ENCODE data around the gene GMDS. TPM values are rescaled to one million over a fixed set of nuclear protein-coding genes. Genes with fewer than 3 reads are reported as not detected.

Gene GMDS
- total RNA-seq, 3 donors from 2014 or later (not counting 1 experiment from before 2014, with no cell fraction given), result 23.6 to 31.0 (median 26.4) TPM

DNA sequence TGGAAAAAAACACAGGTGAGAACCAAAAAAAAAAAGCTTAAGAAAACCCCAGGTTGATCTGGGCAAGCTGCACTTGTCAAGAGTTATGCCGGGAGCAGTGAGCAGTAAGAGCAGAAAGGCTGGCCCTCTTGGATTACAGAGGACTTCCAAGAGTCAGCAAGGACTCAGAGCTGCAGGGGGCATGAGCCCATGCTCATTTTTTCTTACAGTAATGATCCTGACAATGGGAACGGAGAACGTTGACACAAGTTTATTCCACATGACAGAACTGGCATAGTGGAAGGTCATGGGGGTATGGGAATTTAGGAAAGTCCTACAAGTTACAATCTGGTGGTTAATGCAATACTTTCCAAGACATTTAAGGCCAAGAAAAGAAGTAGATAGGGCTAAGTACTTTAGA lies 256.6 kb downstream of the GMDS start:
- DNase-seq, result no peak
- H3K9me3 Mint-ChIP-seq, result peaks cover 0 to 1% of the 10 kb centered on the region in 2 donors
- Histone ChIP-seq H3K4me1 (ENCODE audit: control insufficient read depth, insufficient read depth, low read length) (no peaks in the 10 kb centered on the region), H3K27me3 (ENCODE audit: control insufficient read depth, insufficient read depth, low read length) (no peaks in the 10 kb centered on the region), H3K9me3 (ENCODE audit: control insufficient read depth, insufficient read depth, low read length) (no peaks in the 10 kb centered on the region), H3K36me3 (ENCODE audit: control insufficient read depth, insufficient read depth, low read length) (no peaks in the 10 kb centered on the region), H3K27ac (ENCODE audit: low read length) (no peak overlapping the region), H3K4me3 (ENCODE audit: low read length) (no peak overlapping the region)
- no peak overlapping the region for H3K27ac Mint-ChIP-seq
- no peaks in the 10 kb centered on the region for H3K27me3 Mint-ChIP-seq (ENCODE audit: low read depth in 2 of 2)
- H3K4me3 Mint-ChIP-seq, result no peak overlapping the region
- WGBS (ENCODE audit: insufficient coverage), result 98% methylated on average over 3 of the region's 3 CpGs
- intact Hi-C loops (cut with micrococcal nuclease), result no loop called here
- TF ChIP-seq, protein P1, sequence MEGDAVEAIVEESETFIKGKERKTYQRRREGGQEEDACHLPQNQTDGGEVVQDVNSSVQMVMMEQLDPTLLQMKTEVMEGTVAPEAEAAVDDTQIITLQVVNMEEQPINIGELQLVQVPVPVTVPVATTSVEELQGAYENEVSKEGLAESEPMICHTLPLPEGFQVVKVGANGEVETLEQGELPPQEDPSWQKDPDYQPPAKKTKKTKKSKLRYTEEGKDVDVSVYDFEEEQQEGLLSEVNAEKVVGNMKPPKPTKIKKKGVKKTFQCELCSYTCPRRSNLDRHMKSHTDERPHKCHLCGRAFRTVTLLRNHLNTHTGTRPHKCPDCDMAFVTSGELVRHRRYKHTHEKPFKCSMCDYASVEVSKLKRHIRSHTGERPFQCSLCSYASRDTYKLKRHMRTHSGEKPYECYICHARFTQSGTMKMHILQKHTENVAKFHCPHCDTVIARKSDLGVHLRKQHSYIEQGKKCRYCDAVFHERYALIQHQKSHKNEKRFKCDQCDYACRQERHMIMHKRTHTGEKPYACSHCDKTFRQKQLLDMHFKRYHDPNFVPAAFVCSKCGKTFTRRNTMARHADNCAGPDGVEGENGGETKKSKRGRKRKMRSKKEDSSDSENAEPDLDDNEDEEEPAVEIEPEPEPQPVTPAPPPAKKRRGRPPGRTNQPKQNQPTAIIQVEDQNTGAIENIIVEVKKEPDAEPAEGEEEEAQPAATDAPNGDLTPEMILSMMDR (IDR thresholded peaks at IDR 0.05), result no peak
- no peaks in the 10 kb centered on the region for H3K36me3 Mint-ChIP-seq
- no peaks in the 10 kb centered on the region for H3K4me1 Mint-ChIP-seq
- ATAC-seq, result no peak

DNA sequence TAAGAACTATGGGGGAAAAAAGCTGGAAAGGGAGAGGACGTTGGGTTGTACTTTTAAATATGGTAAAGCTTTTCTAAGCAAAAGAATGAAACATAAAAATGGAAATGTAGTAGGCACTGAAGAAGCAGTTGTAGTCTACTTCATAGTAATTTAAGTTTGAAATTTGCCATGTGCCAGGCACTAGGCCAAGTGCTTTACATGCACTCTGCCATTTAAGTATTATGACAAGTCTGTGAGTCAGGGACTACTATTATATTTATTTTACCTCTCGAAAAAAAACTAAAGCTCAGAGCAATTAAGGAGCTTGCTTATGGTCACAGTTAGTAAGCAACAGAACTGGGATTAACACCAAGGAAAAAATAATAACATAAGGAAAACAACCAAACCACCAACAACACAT lies 257.8 kb downstream of the GMDS start:
- WGBS (ENCODE audit: insufficient coverage), result 93% methylated on average over 2 of the region's 2 CpGs
- H3K36me3 Mint-ChIP-seq, result peaks cover 8% of the 10 kb centered on the region
- Histone ChIP-seq H3K27ac (ENCODE audit: low read length) (no peak overlapping the region), H3K36me3 (ENCODE audit: control insufficient read depth, insufficient read depth, low read length) (no peaks in the 10 kb centered on the region), H3K27me3 (ENCODE audit: control insufficient read depth, insufficient read depth, low read length) (no peaks in the 10 kb centered on the region), H3K4me1 (ENCODE audit: control insufficient read depth, insufficient read depth, low read length) (no peaks in the 10 kb centered on the region), H3K4me3 (ENCODE audit: low read length) (no peak overlapping the region), H3K9me3 (ENCODE audit: control insufficient read depth, insufficient read depth, low read length) (no peaks in the 10 kb centered on the region)
- H3K4me1 Mint-ChIP-seq, result peaks cover 6 to 7% of the 10 kb centered on the region in 2 donors
- no peak overlapping the region for H3K4me3 Mint-ChIP-seq
- no peaks in the 10 kb centered on the region for H3K27me3 Mint-ChIP-seq (ENCODE audit: low read depth in 2 of 2)
- TF ChIP-seq, protein P1 (IDR thresholded peaks at IDR 0.05), result no peak
- DNase-seq (no peak), ATAC-seq (no peak)
- peaks cover 4 to 7% of the 10 kb centered on the region in 2 donors for H3K9me3 Mint-ChIP-seq
- intact Hi-C loops (cut with micrococcal nuclease), result no loop called here
- H3K27ac Mint-ChIP-seq, result no peak overlapping the region

DNA sequence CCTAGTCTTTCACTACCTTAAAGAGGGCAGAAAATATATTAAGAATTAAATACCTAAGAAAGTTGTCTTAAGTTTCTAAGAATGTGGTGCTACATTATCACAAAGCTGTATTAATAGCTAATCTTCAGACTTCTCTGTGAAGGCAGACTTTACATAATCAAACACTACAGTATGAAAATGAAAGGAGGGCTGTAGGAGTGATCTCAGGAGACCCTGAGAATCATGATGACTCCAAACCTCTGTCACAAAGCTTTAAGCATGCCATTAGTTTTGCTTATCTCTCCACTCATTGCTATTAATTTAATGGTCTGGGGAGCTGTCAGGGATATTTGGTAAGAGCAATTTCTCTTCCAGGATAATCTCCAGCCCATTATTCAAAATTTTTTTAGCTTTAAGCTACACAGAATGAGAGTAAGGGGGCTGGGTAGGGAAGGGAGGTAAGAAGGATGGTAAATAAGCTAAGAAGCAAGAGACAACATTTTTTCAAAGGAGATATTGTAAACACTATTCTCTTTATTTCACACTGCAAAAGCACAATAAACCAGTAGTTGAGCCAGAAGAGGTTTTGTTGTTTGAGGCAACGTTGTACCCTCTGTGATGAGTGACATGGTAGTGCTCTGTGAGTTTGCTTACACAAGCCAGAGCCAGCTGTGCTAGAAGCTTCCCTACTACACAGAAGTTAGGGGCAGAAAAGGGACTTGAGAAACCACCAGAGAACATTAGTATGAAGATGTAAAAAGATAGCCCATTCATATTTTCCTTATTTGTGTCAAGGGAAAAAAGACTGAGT lies 258.8 kb downstream of the GMDS start:
- DNase-seq (no peak), ATAC-seq (no peak)
- Histone ChIP-seq H3K27ac (ENCODE audit: low read length) (no peak overlapping the region), H3K4me1 (ENCODE audit: control insufficient read depth, insufficient read depth, low read length) (no peaks in the 10 kb centered on the region), H3K9me3 (ENCODE audit: control insufficient read depth, insufficient read depth, low read length) (no peaks in the 10 kb centered on the region), H3K36me3 (ENCODE audit: control insufficient read depth, insufficient read depth, low read length) (no peaks in the 10 kb centered on the region), H3K4me3 (ENCODE audit: low read length) (no peak overlapping the region), H3K27me3 (ENCODE audit: control insufficient read depth, insufficient read depth, low read length) (no peaks in the 10 kb centered on the region)
- no peak overlapping the region for H3K4me3 Mint-ChIP-seq
- H3K36me3 Mint-ChIP-seq, result peaks cover 15% of the 10 kb centered on the region
- TF ChIP-seq, protein P1 (IDR thresholded peaks at IDR 0.05), result no peak
- H3K9me3 Mint-ChIP-seq, result peaks cover 6 to 10% of the 10 kb centered on the region in 2 donors
- intact Hi-C loops (cut with micrococcal nuclease), result no loop called here
- WGBS (ENCODE audit: insufficient coverage), result 17% methylated on average over 1 of the region's 1 CpG
- peaks cover 6 to 7% of the 10 kb centered on the region in 2 donors for H3K4me1 Mint-ChIP-seq
- H3K27me3 Mint-ChIP-seq (ENCODE audit: low read depth in 2 of 2), result no peaks in the 10 kb centered on the region
- H3K27ac Mint-ChIP-seq, result no peak overlapping the region
